Measurements from ENCODE around the gene JADE2. TPM values are rescaled to one million over a fixed set of nuclear protein-coding genes. Genes with fewer than 3 reads are reported as not detected.

Gene JADE2
- total RNA-seq, 4 donors from 2014 or later: 46.0 to 113 (median 89.2) TPM

DNA sequence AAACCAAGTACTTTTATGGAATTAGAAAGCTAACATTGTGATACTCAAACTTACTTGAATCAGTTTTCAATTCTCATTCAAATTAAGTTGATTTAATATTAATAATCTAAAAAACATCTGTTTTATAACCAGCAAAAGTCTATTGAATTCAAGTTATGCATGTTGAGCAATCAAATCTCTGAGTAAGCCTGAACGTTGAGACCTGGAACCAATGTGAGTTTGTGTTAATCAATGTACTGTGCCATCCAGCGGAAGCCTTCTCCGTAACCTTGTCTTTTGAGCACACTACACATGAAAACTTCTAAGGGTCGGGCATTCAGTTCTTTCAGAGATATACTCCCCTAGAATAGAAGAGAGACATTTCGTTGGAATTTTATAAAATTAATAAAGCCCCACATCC, 81.3 kb downstream of the JADE2 start:
- no peaks in the 10 kb centered on the region for H3K4me1 ChIP-seq
- no peak overlapping the region for H3K27ac ChIP-seq
- 90 to 92% methylated on average over 4 to 5 of the region's 5 CpGs for WGBS, 2 donors (ENCODE audit: low coverage in 1 of 2)
- TF ChIP-seq, protein P1, sequence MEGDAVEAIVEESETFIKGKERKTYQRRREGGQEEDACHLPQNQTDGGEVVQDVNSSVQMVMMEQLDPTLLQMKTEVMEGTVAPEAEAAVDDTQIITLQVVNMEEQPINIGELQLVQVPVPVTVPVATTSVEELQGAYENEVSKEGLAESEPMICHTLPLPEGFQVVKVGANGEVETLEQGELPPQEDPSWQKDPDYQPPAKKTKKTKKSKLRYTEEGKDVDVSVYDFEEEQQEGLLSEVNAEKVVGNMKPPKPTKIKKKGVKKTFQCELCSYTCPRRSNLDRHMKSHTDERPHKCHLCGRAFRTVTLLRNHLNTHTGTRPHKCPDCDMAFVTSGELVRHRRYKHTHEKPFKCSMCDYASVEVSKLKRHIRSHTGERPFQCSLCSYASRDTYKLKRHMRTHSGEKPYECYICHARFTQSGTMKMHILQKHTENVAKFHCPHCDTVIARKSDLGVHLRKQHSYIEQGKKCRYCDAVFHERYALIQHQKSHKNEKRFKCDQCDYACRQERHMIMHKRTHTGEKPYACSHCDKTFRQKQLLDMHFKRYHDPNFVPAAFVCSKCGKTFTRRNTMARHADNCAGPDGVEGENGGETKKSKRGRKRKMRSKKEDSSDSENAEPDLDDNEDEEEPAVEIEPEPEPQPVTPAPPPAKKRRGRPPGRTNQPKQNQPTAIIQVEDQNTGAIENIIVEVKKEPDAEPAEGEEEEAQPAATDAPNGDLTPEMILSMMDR (IDR thresholded peaks at IDR 0.05): no peak
- TF ChIP-seq EP300 (IDR thresholded peaks at IDR 0.05) (no peak), POLR2A (IDR thresholded peaks at IDR 0.05) (no peak), POLR2AphosphoS5 (IDR thresholded peaks at IDR 0.05) (no peak)
- no peak overlapping the region for H3K4me3 ChIP-seq
- H3K9me3 ChIP-seq: no peaks in the 10 kb centered on the region
- no peaks in the 10 kb centered on the region for H3K27me3 ChIP-seq
- peaks cover 9 to 97% of the 10 kb centered on the region in 2 donors for H3K36me3 ChIP-seq
- no peak for ATAC-seq

DNA sequence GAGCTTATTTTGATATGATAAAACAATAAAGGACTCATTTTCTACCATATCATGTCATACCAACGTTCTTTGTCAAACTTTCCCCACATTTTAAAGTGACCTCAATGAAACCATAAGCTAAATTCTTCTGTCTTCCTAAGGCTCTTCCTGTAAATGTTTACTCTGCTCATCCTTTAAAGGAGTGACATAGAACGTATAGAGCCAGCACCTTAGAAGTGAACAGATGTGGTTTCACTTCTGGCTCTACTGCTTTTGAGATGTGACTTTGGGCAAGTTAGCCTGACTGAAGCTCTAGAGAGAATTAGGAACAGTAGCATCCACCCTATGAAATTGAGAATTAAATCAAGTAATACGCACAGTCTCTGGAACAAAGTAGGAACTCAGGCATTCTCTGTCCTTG, 83.1 kb downstream of the JADE2 start:
- no peaks in the 10 kb centered on the region for H3K27me3 ChIP-seq
- no peaks in the 10 kb centered on the region for H3K9me3 ChIP-seq
- no peak for ATAC-seq
- H3K36me3 ChIP-seq: peaks cover 9 to 100% of the 10 kb centered on the region in 2 donors
- H3K27ac ChIP-seq: no peak overlapping the region
- TF ChIP-seq POLR2A (IDR thresholded peaks at IDR 0.05): no peak
- TF ChIP-seq, protein P1 (IDR thresholded peaks at IDR 0.05): no peak
- TF ChIP-seq EP300 (IDR thresholded peaks at IDR 0.05): no peak
- TF ChIP-seq POLR2AphosphoS5 (IDR thresholded peaks at IDR 0.05): no peak
- H3K4me3 ChIP-seq: no peak overlapping the region
- WGBS, 2 donors (ENCODE audit: low coverage in 1 of 2): 81 to 83% methylated on average over 3 of the region's 3 CpGs
- H3K4me1 ChIP-seq: no peaks in the 10 kb centered on the region

DNA sequence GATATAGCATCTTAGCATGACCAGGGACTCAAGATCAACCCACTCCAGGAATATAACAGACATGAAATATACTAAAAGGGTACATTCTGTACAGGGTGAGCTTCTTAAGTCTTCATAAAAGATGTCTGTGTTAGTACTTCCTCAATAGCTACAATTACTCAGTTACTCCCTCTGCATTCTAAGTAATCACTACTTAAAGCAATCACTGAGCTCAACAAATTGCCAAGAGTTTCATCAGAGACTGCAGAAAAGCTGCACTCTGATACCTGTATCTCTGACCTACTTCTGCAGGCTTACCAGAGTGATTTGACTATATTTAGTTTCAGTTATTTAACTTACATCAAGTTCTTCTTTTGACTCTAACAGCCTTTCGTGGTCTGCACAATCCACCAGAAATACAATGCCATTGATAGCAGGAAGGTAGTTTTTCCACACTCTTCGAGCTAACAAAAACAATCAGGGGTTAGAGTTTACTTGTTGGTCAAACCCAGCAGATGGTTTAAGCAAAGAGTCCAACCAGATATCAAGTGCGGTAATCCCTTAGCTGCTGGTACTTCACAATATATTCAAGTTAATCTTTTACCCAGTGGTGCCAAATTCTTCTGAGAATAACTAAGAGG, 83.9 kb downstream of the JADE2 start:
- H3K4me1 ChIP-seq: no peaks in the 10 kb centered on the region
- no peak for ATAC-seq
- no peak overlapping the region for H3K27ac ChIP-seq
- 82 to 88% methylated on average over 3 of the region's 3 CpGs for WGBS, 2 donors (ENCODE audit: low coverage in 1 of 2)
- H3K4me3 ChIP-seq: no peak overlapping the region
- H3K27me3 ChIP-seq: no peaks in the 10 kb centered on the region
- peaks cover 9 to 100% of the 10 kb centered on the region in 2 donors for H3K36me3 ChIP-seq
- no peaks in the 10 kb centered on the region for H3K9me3 ChIP-seq
- TF ChIP-seq POLR2AphosphoS5 (IDR thresholded peaks at IDR 0.05): no peak
- TF ChIP-seq, protein P1 (IDR thresholded peaks at IDR 0.05): no peak
- TF ChIP-seq POLR2A (IDR thresholded peaks at IDR 0.05): no peak
- no peak for TF ChIP-seq EP300 (IDR thresholded peaks at IDR 0.05)

DNA sequence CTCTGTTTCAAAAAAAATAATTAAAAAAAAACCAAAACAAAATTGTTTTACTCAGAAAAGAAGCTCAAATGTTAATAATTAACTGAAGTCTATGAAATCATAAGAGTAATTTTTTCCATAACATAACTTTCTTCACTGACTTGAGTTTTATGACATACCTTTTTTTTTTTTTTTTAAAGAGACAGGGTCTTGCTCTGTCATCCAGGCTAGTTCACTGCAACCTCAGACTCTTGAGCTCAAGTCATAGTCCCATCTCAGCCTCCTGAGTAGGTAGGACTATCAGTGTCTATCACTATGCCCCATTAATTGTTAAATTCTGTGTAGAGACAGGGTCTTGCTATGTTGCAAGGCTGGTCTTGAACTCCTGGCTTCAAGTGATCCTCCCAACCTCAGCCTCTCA, 85.3 kb downstream of the JADE2 start:
- Histone ChIP-seq H3K9me3 (no peaks in the 10 kb centered on the region), H3K4me1 (no peaks in the 10 kb centered on the region), H3K4me3 (no peak overlapping the region), H3K27me3 (no peaks in the 10 kb centered on the region), H3K36me3 (peaks cover 9 to 100% of the 10 kb centered on the region in 2 donors), H3K27ac (no peak overlapping the region)
- no peak for TF ChIP-seq EP300 (IDR thresholded peaks at IDR 0.05)
- no peak for ATAC-seq

DNA sequence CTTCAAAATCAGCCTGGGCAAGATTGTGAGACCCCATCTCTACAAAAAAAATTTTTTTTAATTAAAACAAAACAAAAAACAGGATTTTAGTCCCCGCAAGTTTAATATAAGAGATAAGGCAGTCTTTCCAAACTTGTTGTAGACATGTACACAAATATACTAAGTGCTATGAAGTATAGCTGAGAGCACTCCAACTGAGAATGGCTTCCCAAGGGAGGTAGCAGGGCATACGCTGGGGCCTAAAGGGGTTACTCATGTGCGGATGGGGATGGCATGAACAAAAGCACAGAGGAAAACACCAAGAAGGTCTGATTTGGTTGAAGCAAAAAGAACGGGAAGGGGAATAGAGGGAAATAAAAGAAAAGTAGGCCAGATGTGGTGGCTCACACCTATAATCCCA, 86.0 kb downstream of the JADE2 start:
- Histone ChIP-seq H3K9me3 (no peaks in the 10 kb centered on the region), H3K27ac (no peak overlapping the region), H3K36me3 (peaks cover 3 to 100% of the 10 kb centered on the region in 2 donors), H3K4me3 (no peak overlapping the region), H3K27me3 (no peaks in the 10 kb centered on the region), H3K4me1 (no peaks in the 10 kb centered on the region)
- no peak for TF ChIP-seq POLR2AphosphoS5 (IDR thresholded peaks at IDR 0.05)
- TF ChIP-seq EP300 (IDR thresholded peaks at IDR 0.05): no peak
- no peak for ATAC-seq
- 81 to 100% methylated on average over 1 to 4 of the region's 4 CpGs for WGBS, 2 donors (ENCODE audit: low coverage in 1 of 2)

DNA sequence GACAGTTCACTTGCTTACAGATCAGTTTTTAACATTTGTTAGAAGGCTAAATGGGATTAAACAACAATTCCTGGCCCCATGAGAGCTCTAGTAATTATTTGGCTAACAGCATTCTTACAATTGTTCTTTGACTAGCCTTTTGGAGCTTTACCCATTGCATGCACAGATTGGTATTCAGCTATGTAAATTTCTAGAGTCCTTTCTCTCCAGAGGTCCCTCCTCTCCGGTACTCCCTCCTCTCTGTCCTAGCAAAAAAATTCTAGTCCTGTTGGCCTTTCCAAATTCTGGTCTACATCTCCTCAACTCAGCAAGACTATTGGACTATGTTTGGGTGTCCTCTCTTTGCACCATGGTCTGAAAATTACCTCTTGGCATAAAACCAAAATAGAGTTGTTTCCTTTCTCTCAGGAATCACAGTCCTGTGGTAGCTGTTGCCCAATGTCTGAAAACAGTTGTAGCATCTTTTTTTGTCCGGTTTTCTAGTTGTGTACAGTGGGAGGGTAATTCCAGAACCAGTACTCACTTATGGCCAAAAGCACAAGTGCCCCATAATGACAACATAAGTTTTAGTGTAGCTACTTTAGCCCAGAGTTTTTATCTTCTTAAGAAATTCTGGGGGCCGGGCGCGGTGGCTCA, 89.1 kb downstream of the JADE2 start:
- H3K27ac ChIP-seq: no peak overlapping the region
- H3K9me3 ChIP-seq: no peaks in the 10 kb centered on the region
- no peak for ATAC-seq
- WGBS, 2 donors (ENCODE audit: low coverage in 1 of 2): 30 to 73% methylated on average over 1 to 4 of the region's 5 CpGs
- no peak overlapping the region for H3K4me3 ChIP-seq
- H3K36me3 ChIP-seq: peaks cover 1 to 100% of the 10 kb centered on the region in 2 donors
- no peaks in the 10 kb centered on the region for H3K4me1 ChIP-seq
- no peaks in the 10 kb centered on the region for H3K27me3 ChIP-seq
- TF ChIP-seq POLR2A (IDR thresholded peaks at IDR 0.05): no peak
- TF ChIP-seq, protein P1 (IDR thresholded peaks at IDR 0.05): no peak
- no peak for TF ChIP-seq EP300 (IDR thresholded peaks at IDR 0.05)
- TF ChIP-seq POLR2AphosphoS5 (IDR thresholded peaks at IDR 0.05): no peak

Data from gastroesophageal sphincter (tissue), 4 donors.